G401.6 (cell line): ENCODE data around the gene C4A.
"Not testable (repeated sequence)": the region's sequence is repeated elsewhere in the genome, so short reads cannot be mapped to it uniquely, and the experiment has no call there.

Experiments
- FAIRE-seq: peaks from 2 replicates; lab custom pipeline; 2012; peaks lifted over from hg19 to GRCh38; lab: Jason Lieb, UNC

Gene C4A

DNA sequence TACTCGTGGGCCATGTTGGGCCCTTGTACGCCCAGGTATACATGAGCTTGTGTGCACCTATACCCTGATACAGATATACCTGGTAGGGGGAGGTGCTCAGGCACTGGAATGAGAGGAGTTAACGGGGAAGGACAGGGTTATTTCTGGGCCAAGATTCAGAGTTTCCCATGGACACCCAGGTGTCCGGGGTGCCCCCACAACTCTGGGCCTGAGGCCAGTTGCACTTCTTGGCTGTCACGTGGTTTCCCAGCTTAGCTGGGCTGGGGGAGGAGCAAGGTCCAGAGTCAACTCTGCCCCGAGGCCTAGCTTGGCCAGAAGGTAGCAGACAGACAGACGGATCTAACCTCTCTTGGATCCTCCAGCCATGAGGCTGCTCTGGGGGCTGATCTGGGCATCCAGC, at the start of gene C4A:
C4A (plus strand) TSS at position 314 of the 400 bp plus-strand sequence; CDS start at position 365, 51 bp downstream.
- FAIRE-seq, result not testable (repeated sequence)

DNA sequence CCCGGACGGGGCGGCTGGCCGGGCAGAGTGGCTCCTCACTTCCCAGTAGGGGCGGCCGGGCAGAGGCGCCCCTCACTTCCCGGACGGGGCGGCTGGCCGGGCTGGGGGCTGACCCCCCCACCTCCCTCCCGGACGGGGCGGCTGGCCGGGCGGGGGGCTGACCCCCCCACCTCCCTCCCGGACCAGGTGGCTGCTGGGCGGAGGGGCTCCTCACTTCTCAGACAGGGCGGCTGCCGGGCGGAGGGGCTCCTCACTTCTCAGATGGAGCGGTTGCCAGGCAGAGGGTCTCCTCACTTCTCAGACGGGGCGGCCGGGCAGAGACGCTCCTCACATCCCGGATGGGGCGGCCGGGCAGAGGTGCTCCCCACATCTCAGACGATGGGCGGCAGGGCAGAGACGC, 49.7 kb upstream of the C4A start:
- not testable (repeated sequence) for FAIRE-seq

DNA sequence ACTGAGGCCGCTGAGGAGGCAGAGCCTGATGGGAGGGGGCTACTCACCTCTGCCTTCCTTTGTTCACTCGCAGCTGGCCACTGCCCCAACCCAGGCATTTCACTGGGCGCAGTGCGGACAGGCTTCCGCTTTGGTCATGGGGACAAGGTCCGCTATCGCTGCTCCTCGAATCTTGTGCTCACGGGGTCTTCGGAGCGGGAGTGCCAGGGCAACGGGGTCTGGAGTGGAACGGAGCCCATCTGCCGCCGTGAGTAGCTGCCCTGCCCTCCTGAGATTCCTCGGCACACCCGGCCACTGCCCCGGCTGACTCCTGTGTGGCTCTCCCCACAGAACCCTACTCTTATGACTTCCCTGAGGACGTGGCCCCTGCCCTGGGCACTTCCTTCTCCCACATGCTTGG, 48.3 kb upstream of the C4A start:
- FAIRE-seq, result no peak

DNA sequence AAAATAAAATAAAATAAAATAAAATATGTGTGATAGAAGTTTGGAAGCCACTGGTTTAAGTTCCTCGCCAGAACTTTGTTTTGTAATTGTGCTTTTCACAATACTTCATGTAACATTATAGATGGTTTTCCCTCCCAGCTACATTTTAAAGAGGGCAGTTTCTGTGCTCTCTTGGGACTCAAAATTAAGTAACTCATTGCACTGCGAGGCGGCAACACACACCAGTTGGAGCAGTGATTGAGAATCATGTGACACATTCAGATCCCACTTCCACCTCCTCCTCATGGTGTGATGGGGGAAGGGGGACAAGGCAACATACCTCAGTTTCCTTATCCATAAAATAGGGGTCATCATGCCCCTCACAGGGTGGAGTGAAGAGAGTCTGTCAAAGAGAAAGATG, 46.8 kb upstream of the C4A start:
- no peak for FAIRE-seq

DNA sequence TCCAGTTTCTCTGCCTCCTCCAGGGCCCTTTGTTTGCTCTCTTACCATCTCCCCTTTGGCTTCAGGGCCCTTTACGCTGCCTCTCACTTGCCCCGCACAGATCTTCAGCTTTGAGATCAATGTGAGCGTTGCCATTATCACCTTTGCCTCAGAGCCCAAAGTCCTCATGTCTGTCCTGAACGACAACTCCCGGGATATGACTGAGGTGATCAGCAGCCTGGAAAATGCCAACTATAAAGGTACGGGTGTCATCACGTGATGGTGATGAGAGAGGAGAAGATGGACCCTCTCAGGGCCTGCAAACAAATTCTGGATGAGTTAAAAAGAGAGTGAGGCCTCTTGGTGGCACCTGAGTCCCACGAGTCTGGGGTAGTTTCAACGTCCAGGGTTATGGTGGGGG, 46.0 kb upstream of the C4A start:
- FAIRE-seq, result no peak

DNA sequence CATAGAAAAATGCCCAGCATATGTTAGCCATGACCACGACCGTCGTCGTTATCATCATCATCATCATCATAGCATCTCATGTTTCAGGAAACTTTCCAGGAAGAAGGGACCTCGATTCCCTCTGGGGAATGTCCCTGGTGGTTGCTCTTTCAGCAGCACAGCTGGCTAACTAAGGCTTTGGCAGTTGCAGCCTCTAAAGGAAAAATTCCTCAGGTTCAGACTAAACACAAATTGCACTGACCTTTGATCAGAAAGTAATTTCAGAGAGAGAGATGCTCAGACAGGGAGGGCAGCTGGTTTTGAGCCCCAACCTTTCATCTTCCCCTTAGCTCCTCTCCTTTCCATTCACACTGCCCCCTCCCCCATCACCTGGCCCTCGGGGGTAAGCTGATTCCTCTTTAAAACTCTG, 41.6 kb upstream of the C4A start:
- no peak for FAIRE-seq

DNA sequence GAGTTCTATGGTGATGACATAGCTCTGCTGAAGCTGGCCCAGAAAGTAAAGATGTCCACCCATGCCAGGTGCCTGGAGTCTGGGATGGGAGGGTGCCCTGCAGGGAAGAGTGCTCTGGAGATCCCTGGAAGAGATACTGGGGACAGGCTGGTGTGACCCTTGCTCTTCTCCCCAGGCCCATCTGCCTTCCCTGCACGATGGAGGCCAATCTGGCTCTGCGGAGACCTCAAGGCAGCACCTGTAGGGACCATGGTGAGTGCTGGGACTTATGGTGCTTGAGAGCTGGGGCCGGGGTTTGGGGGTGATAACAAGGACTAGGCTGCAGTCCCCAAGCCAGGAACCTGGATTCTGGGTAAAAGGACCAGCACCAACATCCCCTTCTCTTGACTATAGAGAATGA, 38.1 kb upstream of the C4A start:
- no peak for FAIRE-seq

DNA sequence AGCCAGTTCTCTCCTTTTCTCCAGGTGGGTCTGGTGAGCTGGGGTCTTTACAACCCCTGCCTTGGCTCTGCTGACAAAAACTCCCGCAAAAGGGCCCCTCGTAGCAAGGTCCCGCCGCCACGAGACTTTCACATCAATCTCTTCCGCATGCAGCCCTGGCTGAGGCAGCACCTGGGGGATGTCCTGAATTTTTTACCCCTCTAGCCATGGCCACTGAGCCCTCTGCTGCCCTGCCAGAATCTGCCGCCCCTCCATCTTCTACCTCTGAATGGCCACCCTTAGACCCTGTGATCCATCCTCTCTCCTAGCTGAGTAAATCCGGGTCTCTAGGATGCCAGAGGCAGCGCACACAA, 36.7 kb upstream of the C4A start:
- FAIRE-seq, result no peak

DNA sequence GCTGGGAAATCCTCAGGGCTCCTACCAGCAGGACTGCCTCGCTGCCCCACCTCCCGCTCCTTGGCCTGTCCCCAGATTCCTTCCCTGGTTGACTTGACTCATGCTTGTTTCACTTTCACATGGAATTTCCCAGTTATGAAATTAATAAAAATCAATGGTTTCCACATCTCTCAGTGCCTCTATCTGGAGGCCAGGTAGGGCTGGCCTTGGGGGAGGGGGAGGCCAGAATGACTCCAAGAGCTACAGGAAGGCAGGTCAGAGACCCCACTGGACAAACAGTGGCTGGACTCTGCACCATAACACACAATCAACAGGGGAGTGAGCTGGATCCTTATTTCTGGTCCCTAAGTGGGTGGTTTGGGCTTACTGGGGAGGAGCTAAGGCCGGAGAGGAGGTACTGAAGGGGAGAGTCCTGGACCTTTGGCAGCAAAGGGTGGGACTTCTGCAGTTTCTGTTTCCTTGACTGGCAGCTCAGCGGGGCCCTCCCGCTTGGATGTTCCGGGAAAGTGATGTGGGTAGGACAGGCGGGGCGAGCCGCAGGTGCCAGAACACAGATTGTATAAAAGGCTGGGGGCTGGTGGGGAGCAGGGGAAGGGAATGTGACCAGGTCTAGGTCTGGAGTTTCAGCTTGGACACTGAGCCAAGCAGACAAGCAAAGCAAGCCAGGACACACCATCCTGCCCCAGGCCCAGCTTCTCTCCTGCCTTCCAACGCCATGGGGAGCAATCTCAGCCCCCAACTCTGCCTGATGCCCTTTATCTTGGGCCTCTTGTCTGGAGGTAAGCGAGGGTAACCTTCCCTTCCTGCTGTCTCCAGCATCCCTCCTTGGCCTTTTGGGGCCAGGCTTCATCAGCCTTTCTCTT, 36.1 kb upstream of the C4A start, which contains the start of gene CFB:
CFB (plus strand) TSS at position 589 of the 863 bp plus-strand sequence; CDS start at position 716, 127 bp downstream.
- FAIRE-seq, result no peak

DNA sequence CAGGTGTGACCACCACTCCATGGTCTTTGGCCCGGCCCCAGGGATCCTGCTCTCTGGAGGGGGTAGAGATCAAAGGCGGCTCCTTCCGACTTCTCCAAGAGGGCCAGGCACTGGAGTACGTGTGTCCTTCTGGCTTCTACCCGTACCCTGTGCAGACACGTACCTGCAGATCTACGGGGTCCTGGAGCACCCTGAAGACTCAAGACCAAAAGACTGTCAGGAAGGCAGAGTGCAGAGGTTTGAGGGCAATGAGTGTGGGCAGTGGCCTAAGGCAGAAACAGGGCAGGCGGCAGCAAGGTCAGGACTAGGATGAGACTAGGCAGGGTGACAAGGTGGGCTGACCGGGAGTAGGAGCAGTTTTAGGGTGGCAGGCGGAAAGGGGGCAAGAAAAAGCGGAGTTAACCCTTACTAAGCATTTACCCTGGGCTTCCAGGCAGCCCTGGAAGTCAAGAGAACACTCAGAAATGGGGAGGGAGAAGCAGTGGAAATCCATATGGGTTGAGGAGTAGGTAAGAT, 35.4 kb upstream of the C4A start:
- no peak for FAIRE-seq

DNA sequence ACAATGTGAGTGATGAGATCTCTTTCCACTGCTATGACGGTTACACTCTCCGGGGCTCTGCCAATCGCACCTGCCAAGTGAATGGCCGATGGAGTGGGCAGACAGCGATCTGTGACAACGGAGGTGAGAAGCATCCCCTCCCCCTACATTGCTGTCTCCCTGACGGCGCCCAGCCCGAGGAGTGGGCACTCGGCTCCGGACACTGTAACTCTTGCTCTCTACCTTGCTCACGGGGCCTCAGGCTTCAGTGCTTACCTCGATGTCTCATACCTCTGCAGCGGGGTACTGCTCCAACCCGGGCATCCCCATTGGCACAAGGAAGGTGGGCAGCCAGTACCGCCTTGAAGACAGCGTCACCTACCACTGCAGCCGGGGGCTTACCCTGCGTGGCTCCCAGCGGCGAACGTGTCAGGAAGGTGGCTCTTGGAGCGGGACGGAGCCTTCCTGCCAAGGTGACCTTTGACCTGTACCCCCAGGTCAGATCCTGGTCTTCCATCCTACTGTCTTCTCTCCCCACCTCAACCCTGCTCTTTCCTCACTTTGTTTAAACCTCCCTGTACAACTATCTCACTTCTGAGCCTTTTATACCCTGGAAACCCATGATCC, 34.7 kb upstream of the C4A start:
- no peak for FAIRE-seq

DNA sequence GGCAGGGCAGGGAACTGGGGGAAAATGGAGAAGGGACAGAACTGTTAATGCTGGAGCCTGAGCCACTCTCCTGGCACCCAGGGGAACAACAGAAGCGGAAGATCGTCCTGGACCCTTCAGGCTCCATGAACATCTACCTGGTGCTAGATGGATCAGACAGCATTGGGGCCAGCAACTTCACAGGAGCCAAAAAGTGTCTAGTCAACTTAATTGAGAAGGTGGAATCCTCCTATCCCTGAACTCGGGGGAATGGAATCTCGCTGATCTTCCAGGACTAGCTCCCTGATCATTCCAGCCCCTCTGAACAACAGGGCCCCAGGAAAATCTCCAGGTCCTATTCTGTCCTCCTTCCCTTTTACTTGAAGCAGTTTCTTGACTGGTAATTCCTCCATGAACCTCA, 34.0 kb upstream of the C4A start:
- FAIRE-seq, result no peak

DNA sequence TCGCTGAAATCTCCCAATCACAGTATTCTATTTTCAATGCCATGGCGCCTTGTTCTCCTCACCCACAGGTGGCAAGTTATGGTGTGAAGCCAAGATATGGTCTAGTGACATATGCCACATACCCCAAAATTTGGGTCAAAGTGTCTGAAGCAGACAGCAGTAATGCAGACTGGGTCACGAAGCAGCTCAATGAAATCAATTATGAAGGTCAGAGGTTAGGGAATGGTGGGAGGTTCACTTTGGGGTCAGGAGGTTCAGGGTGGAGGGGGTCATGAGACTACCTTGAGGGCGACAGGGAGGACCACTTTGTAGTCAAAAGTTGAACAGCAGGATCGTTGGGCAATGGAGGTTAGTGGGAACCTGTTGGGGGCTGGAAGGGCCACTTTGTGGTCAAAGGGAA, 33.6 kb upstream of the C4A start:
- FAIRE-seq, result no peak

DNA sequence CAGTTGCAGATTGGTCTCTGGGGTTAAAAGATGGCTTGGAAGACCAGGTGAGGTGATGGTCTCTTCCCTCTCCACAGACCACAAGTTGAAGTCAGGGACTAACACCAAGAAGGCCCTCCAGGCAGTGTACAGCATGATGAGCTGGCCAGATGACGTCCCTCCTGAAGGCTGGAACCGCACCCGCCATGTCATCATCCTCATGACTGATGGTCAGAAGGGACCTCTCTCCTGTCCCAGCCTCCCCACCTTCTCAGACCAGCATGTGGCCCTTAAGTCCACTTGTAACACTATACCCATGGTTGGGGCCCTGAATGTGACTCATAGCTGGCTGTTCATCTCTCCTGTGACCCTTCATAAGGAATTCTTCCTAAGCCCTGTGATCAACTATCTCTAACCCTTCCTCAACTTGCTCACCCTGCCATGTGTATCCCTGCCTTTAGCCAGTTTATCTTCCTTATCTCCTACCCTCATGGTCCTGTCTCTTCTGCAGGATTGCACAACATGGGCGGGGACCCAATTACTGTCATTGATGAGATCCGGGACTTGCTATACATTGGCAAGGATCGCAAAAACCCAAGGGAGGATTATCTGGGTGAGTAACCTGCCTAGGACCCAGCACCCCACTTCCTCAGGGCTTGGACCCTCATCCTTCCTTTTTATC, 33.0 kb upstream of the C4A start:
- FAIRE-seq, result no peak

DNA sequence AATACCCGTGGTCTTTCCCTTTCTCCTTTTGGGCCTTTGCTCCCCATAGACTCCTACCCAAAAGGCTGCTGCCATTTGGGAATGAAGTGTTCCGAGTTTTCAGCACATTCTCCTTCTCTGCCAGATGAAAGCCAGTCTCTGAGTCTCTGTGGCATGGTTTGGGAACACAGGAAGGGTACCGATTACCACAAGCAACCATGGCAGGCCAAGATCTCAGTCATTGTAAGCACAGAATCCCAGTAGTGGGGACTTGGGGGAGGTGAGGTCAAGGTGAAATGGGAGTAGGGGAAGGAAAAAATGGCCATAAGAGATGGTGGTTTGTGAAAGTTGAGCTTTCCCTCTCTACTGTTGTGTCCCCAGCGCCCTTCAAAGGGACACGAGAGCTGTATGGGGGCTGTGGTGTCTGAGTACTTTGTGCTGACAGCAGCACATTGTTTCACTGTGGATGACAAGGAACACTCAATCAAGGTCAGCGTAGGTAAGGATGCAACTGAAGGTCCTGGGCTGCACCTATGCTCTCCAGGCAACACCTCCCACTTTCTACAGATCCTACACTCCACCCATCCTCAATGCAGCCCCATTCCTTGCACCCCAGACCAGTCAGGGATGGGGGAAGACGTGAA, 31.8 kb upstream of the C4A start:
- FAIRE-seq, result no peak

DNA sequence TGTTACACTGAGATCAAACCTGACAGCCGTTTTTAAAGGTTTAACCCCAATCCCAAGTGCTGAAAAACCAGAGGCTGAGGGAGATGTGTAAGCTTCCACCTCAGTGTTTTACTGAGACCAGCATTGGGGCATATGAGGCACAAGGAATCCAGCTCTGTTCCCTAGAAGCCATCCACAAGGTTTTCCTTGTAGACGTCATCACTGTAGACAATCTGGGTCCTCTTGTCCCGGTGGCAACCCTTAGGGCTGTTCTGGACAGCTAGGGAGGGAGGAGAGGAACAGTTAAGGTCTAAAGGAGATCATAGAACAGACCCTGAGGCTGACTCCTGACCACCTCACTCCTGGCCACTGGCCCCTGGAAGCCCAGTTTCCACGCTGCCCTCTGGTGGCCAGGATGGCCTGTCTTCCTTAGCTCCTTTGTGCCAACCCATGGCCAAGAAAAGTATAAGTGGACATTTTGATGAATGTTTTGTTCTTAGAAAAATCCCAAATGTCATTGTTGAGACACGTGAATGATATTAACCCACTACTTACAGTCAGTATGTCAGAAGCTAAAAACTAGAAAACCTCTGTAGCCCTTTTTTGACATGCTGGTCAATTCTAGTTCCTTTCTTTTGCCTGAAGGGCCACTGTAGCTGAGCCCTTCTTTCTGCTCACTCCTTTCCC, 29.6 kb upstream of the C4A start:
- no peak for FAIRE-seq

DNA sequence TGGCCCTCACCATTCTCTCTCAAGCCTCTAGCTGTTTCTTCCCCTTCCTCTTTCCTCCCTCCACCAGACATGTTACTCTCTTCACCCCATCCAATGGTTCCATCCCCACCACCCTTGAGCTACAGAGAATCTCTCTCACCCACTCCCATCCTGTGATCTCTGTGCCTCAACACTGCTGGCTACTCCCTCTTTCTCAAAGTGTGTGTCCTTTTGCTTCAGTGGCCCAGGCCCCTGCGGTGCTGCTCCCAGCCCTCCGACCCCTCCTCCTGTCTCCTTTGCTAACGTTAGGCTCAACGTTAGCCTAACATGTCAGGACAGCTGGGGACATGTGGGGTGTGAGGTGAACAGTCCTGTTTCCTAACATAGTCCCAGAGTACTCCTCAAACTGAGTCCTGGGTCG, 29.0 kb upstream of the C4A start:
- FAIRE-seq, result no peak

DNA sequence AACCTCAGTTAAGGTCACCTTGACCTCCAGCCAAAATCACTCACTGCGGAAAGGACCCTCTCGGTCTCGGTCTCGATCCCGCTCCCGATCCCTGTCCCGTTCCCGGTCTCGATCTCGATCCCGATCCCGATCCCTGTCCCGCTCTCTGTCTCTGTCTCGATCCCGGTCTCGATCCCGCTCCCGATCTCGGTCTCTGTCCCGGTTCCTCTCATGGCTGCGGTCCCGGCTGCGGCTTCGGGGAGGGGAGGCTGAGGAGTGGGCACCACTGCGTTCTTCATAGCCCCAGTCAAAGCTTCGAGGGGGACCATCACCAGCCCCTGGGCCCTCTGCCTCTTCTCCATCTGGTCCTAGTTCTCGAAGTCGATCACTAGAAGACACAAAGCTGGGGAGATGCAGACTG, 27.3 kb upstream of the C4A start:
- no peak for FAIRE-seq

DNA sequence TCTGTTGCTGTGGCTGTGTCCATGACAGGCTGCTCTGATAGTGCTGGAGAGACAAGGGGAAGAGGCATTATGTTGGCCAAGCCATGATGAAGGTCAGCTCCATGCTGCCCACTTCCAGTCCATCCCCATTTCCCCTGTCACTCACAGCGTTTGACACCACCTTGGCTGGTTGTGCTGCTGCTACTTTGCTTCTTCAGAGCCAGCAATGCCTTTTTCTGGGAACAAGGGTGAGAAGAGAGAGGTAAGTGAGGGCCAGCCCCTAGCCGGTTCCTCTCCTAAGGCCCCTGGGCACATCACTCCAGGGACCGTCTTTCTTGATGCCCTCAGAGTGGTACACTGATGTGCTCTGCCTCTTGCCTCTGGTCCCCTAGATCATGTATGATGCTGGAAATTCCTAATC, 25.1 kb upstream of the C4A start:
- no peak for FAIRE-seq

DNA sequence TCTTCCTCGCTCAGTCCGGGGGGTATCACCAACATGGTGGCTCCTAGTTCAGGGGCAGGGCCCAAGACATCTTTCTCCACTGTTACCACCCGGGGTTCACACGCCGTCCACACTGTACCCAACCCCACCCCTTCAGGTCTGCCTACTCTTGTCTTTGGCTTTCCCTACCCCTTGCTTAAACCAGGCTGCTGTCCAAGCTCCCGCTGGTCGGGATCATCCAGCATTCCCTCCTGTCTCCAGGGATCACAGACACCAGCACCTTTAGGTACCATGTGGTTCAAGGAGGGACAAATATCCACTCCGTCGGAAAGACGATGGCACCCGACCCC, 23.5 kb upstream of the C4A start:
- no peak for FAIRE-seq

DNA sequence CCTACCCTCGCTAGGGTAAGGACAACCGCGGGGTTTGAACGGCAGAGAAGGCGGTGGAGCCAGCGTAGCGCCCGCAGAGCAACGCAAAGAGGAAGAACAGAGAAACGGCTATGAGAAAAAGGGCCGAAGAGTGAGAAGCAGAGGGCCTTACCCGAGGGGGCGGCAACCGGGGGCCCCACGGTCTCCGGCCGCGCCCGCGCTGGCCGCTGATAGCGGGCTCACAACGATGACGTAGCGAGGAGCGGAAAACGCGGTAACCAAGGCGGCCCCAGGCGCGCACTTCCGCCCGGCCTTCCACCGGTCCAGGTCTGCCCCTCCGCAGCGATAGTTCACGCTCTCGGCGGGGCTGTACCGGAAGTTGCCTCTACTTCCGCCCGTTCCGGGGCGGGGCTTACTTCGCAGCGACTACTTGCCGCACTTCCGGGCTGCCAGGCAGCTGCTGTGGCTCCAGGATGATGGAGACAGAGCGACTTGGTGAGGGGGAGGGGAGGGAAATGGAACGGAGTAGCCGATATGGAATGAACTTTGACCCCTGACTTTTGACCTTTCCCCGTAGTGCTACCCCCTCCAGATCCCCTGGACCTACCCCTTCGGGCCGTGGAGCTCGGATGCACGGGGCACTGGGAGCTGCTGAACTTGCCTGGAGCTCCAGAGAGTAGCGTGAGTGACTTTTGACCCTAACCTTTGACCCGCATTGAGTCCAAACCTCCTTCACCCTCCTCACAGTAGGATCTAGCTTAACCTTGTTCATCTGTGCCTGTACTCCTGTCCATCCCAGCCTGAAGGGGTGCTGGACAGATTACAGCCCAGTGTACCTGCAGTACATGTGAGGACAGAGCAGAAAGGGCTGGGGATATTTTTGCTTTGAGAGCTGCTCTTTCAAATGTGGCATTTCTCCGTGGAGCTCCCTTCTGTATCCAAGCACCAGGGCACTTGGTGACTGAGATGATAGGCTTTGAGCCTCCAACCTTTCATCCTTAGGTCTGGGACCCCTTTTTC, 22.8 kb upstream of the C4A start, which contains the start of the genes NELFE and SKIC2:
NELFE (minus strand) TSS at position 231 of the 999 bp plus-strand sequence. CDS start 525 bp downstream, outside the sequence.
SKIC2 (plus strand) TSS at position 435 of the 999 bp plus-strand sequence; CDS start at position 453, 18 bp downstream.
- FAIRE-seq, result peak; percentile 95
